Panc1 (cell line): ENCODE measurements around the gene MVP. TPM values are rescaled to one million over a fixed set of nuclear protein-coding genes. Genes with fewer than 3 reads are reported as not detected.

Experiments
- ATAC-seq: fragments of 200-7000 bp; cut with Tn5 transposase; 2 replicates; pipeline ENCODE4 v1.9.1; 2020; ENCODE audit warnings: mild to moderate bottlenecking, moderate library complexity
- BruUV-seq: library from RNA; stranded (reverse); fragments of 400-500 nt; replicated peaks from 2 replicates; lab custom pipeline; 2021; lab: Mats Ljungman, UMichigan
- CTCF ChIA-PET: fragments of 300-600 bp; sonication (Branson Sonifier 250); formaldehyde crosslinking; loops from one replicate; lab custom pipeline; 2022; ENCODE audit warnings: antibody characterized with exemption; lab: Charles Lee
- POLR2A ChIA-PET: fragments of 300-600 bp; sonication (Branson Sonifier 250); formaldehyde crosslinking; loops from one replicate; lab custom pipeline; 2022; ENCODE audit warnings: antibody characterized with exemption; lab: Charles Lee
- DNase-seq: peaks from one replicate; pipeline ENCODE4 v3.0.0-alpha.2; 2010; ENCODE audit warnings: low read depth, low spot score
- H3K27ac ChIP-seq: 2 replicates; pipeline ENCODE4 v1.5.1; 2011; ENCODE audit warnings: mild to moderate bottlenecking, low read length, inconsistent platforms
- H3K27me3 ChIP-seq: fragments of 200-500 bp; sonication (Bioruptor generic); 2 replicates; pipeline ENCODE4 v1.6.0; 2014; ENCODE audit warnings: low read length, inconsistent platforms; ENCODE audit not compliant: control insufficient read depth, insufficient read depth
- H3K36me3 ChIP-seq: fragments of 200-500 bp; sonication (Bioruptor generic); 2 replicates; pipeline ENCODE4 v1.5.1; 2014; ENCODE audit warnings: inconsistent platforms, mild to moderate bottlenecking, low read length, moderate library complexity; ENCODE audit not compliant: control insufficient read depth, insufficient read depth
- H3K4me1 ChIP-seq: 2 replicates; pipeline ENCODE4 v1.5.1; 2011; ENCODE audit warnings: inconsistent platforms, mild to moderate bottlenecking, low read length, moderate library complexity; ENCODE audit not compliant: control insufficient read depth, insufficient read depth
- H3K4me3 ChIP-seq, 2 experiments: 2 replicates each; pipeline ENCODE4 v1.5.1; 2011 to 2012; ENCODE audit warnings: low read depth in 2 of 2, low read length in 2 of 2, mild to moderate bottlenecking in 2 of 2, inconsistent platforms in 1 of 2, moderate library complexity in 1 of 2
- H3K9me3 ChIP-seq: fragments of 200-500 bp; sonication (Bioruptor generic); 2 replicates; pipeline ENCODE4 v1.5.1; 2014; ENCODE audit warnings: low read depth, mild to moderate bottlenecking, inconsistent platforms, low read length, moderate library complexity; ENCODE audit not compliant: control insufficient read depth, insufficient read depth
- CTCF ChIP-seq: fragments of 450-650 bp; IDR thresholded peaks from 2 replicates; pipeline ENCODE4 v1.5.1; 2017; ENCODE audit warnings: mild to moderate bottlenecking
- POLR2AphosphoS5 ChIP-seq: IDR thresholded peaks from 2 replicates; pipeline ENCODE4 v1.6.1; 2012; ENCODE audit warnings: mild to moderate bottlenecking, low read depth, low read length, moderate library complexity
- REST ChIP-seq, 2 experiments: IDR thresholded peaks; 2 replicates each; pipeline ENCODE4 v1.6.1; 2011 to 2012; ENCODE audit warnings: low read depth in 2 of 2, control low read depth in 1 of 2, low read length in 1 of 2, mild to moderate bottlenecking in 1 of 2, moderate library complexity in 1 of 2; ENCODE audit not compliant: insufficient read depth in 1 of 2
- SIN3A ChIP-seq: IDR thresholded peaks from 2 replicates; pipeline ENCODE4 v1.6.1; 2012; ENCODE audit warnings: low read depth, mild to moderate bottlenecking, low read length, moderate library complexity, borderline replicate concordance; ENCODE audit not compliant: insufficient read depth
- TCF7L2 ChIP-seq: IDR thresholded peaks from 2 replicates; pipeline ENCODE4 v1.6.1; 2011; ENCODE audit warnings: mild to moderate bottlenecking, low read depth, low read length, inconsistent platforms
- in situ Hi-C: cut with HindIII; loops from 2 replicates; pipeline ENCODE4 v1.10.0; 2016; ENCODE audit warnings: low sequenced_read_pairs, low pct_unique_long_range_greater_than_20kb
- intact Hi-C: fragments of 100-400 bp; cut with micrococcal nuclease; formaldehyde crosslinking; loops from one replicate; pipeline ENCODE4 v1.10.0; 2022; ENCODE audit not compliant: unreplicated experiment
- total RNA-seq: library from RNA; stranded (reverse); gene quantifications from one replicate; pipeline ENCODE4 v1.2.1, GENCODE V29; 2021; ENCODE audit not compliant: unreplicated experiment

The MVP gene
- total RNA-seq, 1 experiment from 2014 or later = 107 TPM

- POLR2A ChIA-PET = interaction anchor here (0.5 kb wide), 2 partner anchors 147 to 898 kb away, joined by 5 to 9 read pairs; no protein-coding TSS in a partner anchor
- in situ Hi-C loops = no loop called here
- no TSS peak for BruUV-seq
Observed at GRCh38 chr16:29808219-29808900, 11.9 kb upstream of the MVP start.

GRCh38 chr16:29809031-29809747 is 11.1 kb upstream of the MVP start:
- POLR2A ChIA-PET = interaction anchor here (0.5 kb wide), 1 partner anchor 899 kb away, joined by 9 read pairs; no protein-coding TSS in a partner anchor
- Histone ChIP-seq H3K4me1 (peaks cover 34% of the 10 kb centered on the region), H3K4me3 (peak overlapping the region; percentile 83 to 89), H3K27ac (peak overlapping the region; percentile 83), H3K27me3 (no peaks in the 10 kb centered on the region), H3K36me3 (peaks cover 11% of the 10 kb centered on the region; the same call in 1 of the 2 replicates), H3K9me3 (no peaks in the 10 kb centered on the region)
- BruUV-seq = no TSS peak
- intact Hi-C loops = no loop called here
- in situ Hi-C loops = no loop called here
- ATAC-seq (no peak), DNase-seq (no peak)
- TF ChIP-seq SIN3A = no peak
- TF ChIP-seq CTCF = no peak
- TF ChIP-seq REST (IDR thresholded peaks at IDR 0.05; ENCODE audit: insufficient read depth in 1 of 2, low read depth in 2 of 2, low read length in 1 of 2) = no peak
- no peak for TF ChIP-seq TCF7L2
- TF ChIP-seq POLR2AphosphoS5 = no peak; the same call in 1 of the 2 replicates
- CTCF ChIA-PET = interaction anchor here (1.4 kb wide), 1 partner anchor 8 kb away, joined by 4 read pairs; no protein-coding TSS in a partner anchor

More at GRCh38 chr16:29808219-29808900, 11.9 kb upstream of the MVP start:
- Histone ChIP-seq H3K27ac (peak overlapping the region; percentile 83), H3K27me3 (no peaks in the 10 kb centered on the region), H3K9me3 (no peaks in the 10 kb centered on the region), H3K4me3 (peak overlapping the region; percentile 83 to 89), H3K4me1 (peaks cover 34% of the 10 kb centered on the region), H3K36me3 (peaks cover 11% of the 10 kb centered on the region; the same call in 1 of the 2 replicates)
- TF ChIP-seq TCF7L2 (no peak), POLR2AphosphoS5 (peak; percentile 3)
- ATAC-seq (no peak), DNase-seq (no peak)
- CTCF ChIA-PET = interaction anchor here (0.9 to 1.4 kb wide), 3 partner anchors 7 to 12 kb away, joined by 3 to 4 read pairs (median 4); partner anchors contain the start of genes MVP and PAGR1
- intact Hi-C loops = no loop called here
